ENCODE results near the gene LILRB5.

GRCh38 chr19:54206831-54207177 lies 50.3 kb downstream of the LILRB5 start:
- TF ChIP-seq POLR2AphosphoS5 (IDR thresholded peaks at IDR 0.05) (no peak), CTCF (IDR thresholded peaks at IDR 0.05) (no peak), POLR2A (IDR thresholded peaks at IDR 0.05) (no peak), EP300 (IDR thresholded peaks at IDR 0.05; ENCODE audit: low read depth) (no peak)

All from transverse colon (tissue), 4 donors.